NT2/D1 (cell line): ENCODE results near the gene ZSWIM6.
"Not testable (repeated sequence)": the region's sequence is repeated elsewhere in the genome, so short reads cannot be mapped to it uniquely, and the experiment has no call there.

Source experiments
- DNase-seq: peaks from one replicate; pipeline ENCODE4 v3.0.0-alpha.2; 2011; ENCODE audit warnings: low read depth, low spot score
- H3K27me3 ChIP-seq: 2 replicates; pipeline ENCODE4 v1.6.0; 2011; ENCODE audit warnings: mild to moderate bottlenecking; ENCODE audit not compliant: insufficient read length, insufficient read depth
- H3K36me3 ChIP-seq: 2 replicates; pipeline ENCODE4 v1.6.1; 2011; ENCODE audit warnings: mild to moderate bottlenecking, low read length, mixed read lengths; ENCODE audit not compliant: insufficient read depth, insufficient read length
- H3K4me1 ChIP-seq: 2 replicates; pipeline ENCODE4 v1.5.1; 2011; ENCODE audit not compliant: insufficient read depth, insufficient read length
- H3K4me3 ChIP-seq: 2 replicates; pipeline ENCODE4 v1.5.1; 2011; ENCODE audit warnings: low read depth; ENCODE audit not compliant: insufficient read length
- H3K9ac ChIP-seq: 2 replicates; pipeline ENCODE4 v1.6.0; 2011; ENCODE audit warnings: low read depth; ENCODE audit not compliant: insufficient read length
- H3K9me3 ChIP-seq: 2 replicates; pipeline ENCODE4 v1.5.1; 2011; ENCODE audit warnings: mild to moderate bottlenecking, low read length; ENCODE audit not compliant: insufficient read depth
- SUZ12 ChIP-seq: IDR thresholded peaks from 2 replicates; pipeline ENCODE4 v1.6.1; 2011; ENCODE audit not compliant: insufficient read length, insufficient read depth; ENCODE audit errors: extremely low read depth
- YY1 ChIP-seq: IDR thresholded peaks from 2 replicates; pipeline ENCODE4 v1.6.1; 2011; ENCODE audit not compliant: insufficient read length, insufficient read depth
- ZNF274 ChIP-seq: IDR thresholded peaks from 2 replicates; pipeline ENCODE4 v1.6.1; 2011; ENCODE audit warnings: mild to moderate bottlenecking, low read depth, low read length

The ZSWIM6 gene

DNA sequence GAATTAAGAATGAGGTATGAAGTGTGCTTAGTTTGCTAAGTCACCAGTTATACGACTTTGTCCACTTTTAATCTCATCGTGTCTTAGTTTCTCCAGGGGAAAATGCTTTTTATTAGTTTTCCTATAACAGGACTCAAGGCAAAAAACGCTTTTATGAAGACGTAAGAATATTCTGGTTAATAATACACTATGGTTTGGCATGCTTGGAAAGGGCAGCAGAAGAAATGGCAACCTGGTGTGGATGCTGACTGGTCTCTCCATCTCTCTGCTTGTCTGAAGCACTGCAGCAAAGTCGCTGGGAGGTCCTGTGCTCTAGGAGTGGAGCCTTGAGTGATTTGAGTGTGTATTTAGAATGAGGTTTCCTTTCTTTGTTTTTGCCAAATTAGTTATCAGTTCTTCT is 78.8 kb downstream of the ZSWIM6 start:
- H3K36me3 ChIP-seq = no peaks in the 10 kb centered on the region
- no peak for DNase-seq
- TF ChIP-seq SUZ12 = no peak
- TF ChIP-seq ZNF274 = no peak
- TF ChIP-seq YY1 = no peak
- H3K9me3 ChIP-seq = no peaks in the 10 kb centered on the region
- H3K27me3 ChIP-seq = no peaks in the 10 kb centered on the region
- no peak overlapping the region for H3K4me3 ChIP-seq
- no peak overlapping the region for H3K9ac ChIP-seq
- H3K4me1 ChIP-seq = no peaks in the 10 kb centered on the region

DNA sequence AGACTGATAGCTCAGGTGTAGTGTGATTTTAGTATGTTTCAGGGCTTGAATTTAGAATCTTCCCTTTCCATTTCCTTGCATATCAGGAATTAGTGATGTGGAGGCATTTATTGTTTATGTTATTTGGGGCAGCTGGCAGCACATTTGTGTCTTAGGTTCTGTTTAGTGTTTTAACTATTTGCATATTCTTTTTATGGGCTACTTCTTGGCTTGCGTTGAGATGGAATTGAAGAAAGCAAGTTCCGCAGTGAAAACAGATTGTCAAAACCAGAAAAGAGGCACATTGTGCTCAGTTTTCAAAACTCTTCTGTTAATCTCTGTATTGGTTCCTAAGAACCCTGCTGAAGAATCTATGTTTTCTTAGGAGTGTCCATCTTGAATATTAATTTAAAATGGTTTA is 80.3 kb downstream of the ZSWIM6 start:
- TF ChIP-seq ZNF274 (no peak), YY1 (no peak), SUZ12 (no peak)
- DNase-seq = no peak
- Histone ChIP-seq H3K9me3 (no peaks in the 10 kb centered on the region), H3K36me3 (no peaks in the 10 kb centered on the region), H3K27me3 (no peaks in the 10 kb centered on the region), H3K9ac (no peak overlapping the region), H3K4me3 (no peak overlapping the region), H3K4me1 (no peaks in the 10 kb centered on the region)

DNA sequence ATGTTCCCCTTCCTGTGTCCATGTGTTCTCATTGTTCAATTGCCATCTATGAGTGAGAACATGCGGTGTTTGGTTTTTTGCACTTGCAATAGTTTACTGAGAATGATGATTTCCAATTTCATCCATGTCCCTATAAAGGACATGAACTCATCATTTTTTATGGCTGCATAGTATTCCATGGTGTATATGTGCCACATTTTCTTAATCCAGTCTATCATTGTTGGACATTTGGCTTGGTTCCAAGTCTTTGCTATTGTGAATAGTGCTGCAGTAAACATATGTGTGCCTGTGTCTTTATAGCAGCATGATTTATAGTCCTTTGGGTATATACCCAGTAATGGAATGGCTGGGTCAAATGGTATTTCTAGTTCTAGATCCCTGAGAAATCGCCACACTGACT is 81.1 kb downstream of the ZSWIM6 start:
- DNase-seq, H3K4me3 ChIP-seq, H3K4me1 ChIP-seq, H3K36me3 ChIP-seq, H3K9me3 ChIP-seq, H3K27me3 ChIP-seq, H3K9ac ChIP-seq: not testable (repeated sequence)

DNA sequence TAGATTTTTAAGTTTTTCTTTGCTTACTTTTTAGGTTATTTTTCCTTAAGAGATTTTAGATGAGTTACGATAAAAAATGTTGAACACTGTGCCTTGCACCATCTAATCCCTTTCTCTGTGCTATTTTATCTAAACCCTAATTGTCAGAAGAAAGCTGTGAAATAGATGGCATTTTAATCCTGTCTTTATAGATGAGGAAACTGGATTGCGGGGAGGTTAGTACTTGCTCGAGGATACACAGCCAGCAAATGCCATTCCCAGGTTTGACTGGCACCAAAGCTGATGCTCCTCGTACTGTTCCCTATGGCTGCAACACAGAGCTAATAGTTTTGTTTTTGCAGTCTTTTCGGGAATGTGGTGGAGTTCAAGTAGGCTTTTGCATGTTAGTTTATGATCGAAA is 82.7 kb downstream of the ZSWIM6 start:
- no peak for TF ChIP-seq SUZ12
- no peak for TF ChIP-seq ZNF274
- TF ChIP-seq YY1 = no peak
- Histone ChIP-seq H3K4me1 (no peaks in the 10 kb centered on the region), H3K9me3 (no peaks in the 10 kb centered on the region), H3K27me3 (no peaks in the 10 kb centered on the region), H3K36me3 (no peaks in the 10 kb centered on the region), H3K4me3 (no peak overlapping the region), H3K9ac (no peak overlapping the region)
- no peak for DNase-seq

- TF ChIP-seq YY1 = no peak
- TF ChIP-seq ZNF274 = no peak
- no peak for TF ChIP-seq SUZ12
These were observed 84.0 kb downstream of the ZSWIM6 start for GRCh38 chr5:61416010-61416409.

DNA sequence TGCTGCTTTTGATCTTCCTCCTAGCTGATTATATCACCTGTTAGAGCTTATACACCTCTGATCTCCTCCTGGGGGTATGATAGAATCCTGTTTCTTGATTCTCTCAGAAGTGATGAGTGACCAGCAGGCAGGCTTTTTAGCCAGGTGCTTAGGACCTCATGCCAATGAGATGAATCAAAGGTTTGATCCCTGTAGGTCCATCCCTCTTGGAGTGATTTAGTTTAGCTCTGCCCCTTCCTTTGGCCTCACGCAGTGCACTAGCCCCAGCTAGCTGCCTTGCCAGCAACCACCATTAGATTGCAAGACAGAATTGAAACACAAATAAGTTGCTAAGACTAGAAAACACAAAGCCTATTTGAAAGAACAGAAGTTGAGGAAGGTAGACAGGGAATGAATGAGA is 84.4 kb downstream of the ZSWIM6 start:
- no peak for TF ChIP-seq YY1
- no peak for TF ChIP-seq ZNF274
- no peak for TF ChIP-seq SUZ12
- no peak for DNase-seq
- no peaks in the 10 kb centered on the region for H3K4me1 ChIP-seq
- no peaks in the 10 kb centered on the region for H3K27me3 ChIP-seq
- no peaks in the 10 kb centered on the region for H3K36me3 ChIP-seq
- H3K9me3 ChIP-seq = no peaks in the 10 kb centered on the region
- no peak overlapping the region for H3K4me3 ChIP-seq
- H3K9ac ChIP-seq = no peak overlapping the region

More at GRCh38 chr5:61416010-61416409, 84.0 kb downstream of the ZSWIM6 start:
- no peak overlapping the region for H3K9ac ChIP-seq
- H3K4me3 ChIP-seq = no peak overlapping the region
- no peaks in the 10 kb centered on the region for H3K27me3 ChIP-seq
- H3K36me3 ChIP-seq = no peaks in the 10 kb centered on the region
- H3K4me1 ChIP-seq = no peaks in the 10 kb centered on the region
- H3K9me3 ChIP-seq = no peaks in the 10 kb centered on the region
- DNase-seq = no peak

DNA sequence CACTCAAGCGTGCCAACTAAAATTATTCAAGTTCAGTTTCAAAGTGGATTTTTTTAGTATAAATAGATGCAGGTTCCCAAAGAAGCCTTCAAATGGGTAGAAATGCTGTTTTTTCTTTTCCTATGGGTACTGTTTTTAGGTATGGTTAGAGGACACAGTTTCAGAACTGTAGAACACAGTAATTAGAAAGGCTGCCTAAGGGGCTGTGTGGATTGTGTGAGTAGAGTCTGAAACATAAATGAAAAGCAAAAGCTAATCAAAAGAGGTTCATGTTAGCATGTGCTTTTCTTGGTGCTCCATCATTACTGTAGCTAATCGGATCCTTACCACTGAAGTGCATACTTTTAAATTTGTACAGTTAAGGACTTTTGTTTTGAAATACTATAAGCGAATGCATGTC is 85.3 kb downstream of the ZSWIM6 start:
- Histone ChIP-seq H3K4me3 (no peak overlapping the region), H3K9me3 (no peaks in the 10 kb centered on the region), H3K4me1 (no peaks in the 10 kb centered on the region), H3K9ac (no peak overlapping the region), H3K27me3 (no peaks in the 10 kb centered on the region), H3K36me3 (no peaks in the 10 kb centered on the region)
- TF ChIP-seq ZNF274 (no peak), SUZ12 (no peak), YY1 (no peak)
- DNase-seq = no peak

GRCh38 chr5:61417851-61418250 is 85.8 kb downstream of the ZSWIM6 start:
- TF ChIP-seq SUZ12 (no peak), ZNF274 (no peak), YY1 (no peak)
- no peak overlapping the region for H3K4me3 ChIP-seq
- no peaks in the 10 kb centered on the region for H3K4me1 ChIP-seq
- no peak for DNase-seq
- no peak overlapping the region for H3K9ac ChIP-seq
- no peaks in the 10 kb centered on the region for H3K36me3 ChIP-seq
- H3K27me3 ChIP-seq = no peaks in the 10 kb centered on the region
- no peaks in the 10 kb centered on the region for H3K9me3 ChIP-seq
